ENCODE measurements around the gene GATA5.

Gene GATA5

DNA sequence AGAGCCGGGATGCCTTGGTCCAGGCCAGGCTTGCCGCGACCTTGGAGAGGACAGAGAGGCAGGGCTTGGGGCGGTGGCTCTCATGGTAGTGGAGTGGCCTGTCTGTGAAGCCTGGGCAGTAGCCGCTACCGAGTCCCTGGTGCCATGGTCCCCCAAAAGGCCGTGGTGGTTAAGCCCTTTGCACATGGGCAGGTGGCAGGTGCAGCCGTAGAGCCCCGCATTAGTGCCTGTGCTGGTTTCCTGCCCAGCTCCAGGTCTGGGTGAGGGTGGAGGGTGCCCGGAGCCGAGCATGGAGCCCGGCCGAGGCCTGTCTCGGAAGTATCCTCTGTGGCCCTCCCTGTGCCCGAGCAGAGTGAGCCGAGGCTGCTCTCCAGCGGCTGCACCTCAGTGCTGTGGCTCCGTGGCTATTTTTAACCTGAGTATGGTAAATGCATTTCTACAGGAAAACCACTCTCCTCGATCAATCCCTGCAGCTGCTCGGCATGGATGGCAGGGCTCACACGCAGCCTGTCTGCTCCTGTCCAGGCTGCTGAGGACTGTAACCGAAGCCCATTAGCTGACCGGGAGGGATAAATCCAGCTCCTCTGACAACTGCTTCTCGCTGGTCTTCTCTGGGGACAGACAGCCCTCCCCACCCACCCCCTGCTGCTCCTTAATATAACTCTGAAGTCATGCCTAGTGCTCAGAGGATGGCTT lies 36.3 kb upstream of the GATA5 start:
- no peak for DNase-seq (ENCODE audit: low read depth)
- no peak overlapping the region for H3K4me3 ChIP-seq (ENCODE audit: control insufficient read depth, low read depth, low read length)
- TF ChIP-seq, protein P1, sequence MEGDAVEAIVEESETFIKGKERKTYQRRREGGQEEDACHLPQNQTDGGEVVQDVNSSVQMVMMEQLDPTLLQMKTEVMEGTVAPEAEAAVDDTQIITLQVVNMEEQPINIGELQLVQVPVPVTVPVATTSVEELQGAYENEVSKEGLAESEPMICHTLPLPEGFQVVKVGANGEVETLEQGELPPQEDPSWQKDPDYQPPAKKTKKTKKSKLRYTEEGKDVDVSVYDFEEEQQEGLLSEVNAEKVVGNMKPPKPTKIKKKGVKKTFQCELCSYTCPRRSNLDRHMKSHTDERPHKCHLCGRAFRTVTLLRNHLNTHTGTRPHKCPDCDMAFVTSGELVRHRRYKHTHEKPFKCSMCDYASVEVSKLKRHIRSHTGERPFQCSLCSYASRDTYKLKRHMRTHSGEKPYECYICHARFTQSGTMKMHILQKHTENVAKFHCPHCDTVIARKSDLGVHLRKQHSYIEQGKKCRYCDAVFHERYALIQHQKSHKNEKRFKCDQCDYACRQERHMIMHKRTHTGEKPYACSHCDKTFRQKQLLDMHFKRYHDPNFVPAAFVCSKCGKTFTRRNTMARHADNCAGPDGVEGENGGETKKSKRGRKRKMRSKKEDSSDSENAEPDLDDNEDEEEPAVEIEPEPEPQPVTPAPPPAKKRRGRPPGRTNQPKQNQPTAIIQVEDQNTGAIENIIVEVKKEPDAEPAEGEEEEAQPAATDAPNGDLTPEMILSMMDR (conservative IDR thresholded peaks at IDR 0.05; ENCODE audit: control insufficient read depth, insufficient read depth, low read depth, low read length) = no peak

DNA sequence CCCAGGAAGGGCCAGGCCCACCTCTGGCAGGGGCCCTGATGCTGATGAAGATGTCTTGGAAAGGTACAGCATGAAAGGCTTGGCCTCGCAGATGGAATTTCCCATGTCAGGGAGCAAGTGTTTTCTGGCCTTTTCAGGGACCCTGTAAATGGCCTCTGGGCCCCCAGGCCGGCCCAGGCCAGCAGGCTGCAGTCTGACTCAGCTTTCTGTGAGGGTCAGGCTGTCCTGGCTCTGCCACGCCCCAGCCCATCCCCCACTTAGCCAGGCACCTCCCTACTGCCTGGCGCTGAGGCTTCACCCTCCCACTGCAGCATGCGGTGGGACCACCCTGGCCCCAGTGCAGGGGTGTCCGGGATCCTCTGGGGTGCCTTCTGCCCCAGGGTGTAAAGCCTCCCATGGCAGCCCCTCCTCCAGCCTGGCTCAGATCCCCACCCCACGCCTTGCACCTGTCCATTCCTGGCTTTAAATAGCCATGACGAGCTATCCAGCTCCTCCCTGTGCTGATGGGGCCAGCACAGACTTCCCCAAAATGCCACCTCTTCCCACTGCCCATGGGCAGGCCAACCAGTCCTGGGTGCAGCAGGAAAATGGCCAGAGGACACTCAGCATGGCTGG lies 35.6 kb upstream of the GATA5 start:
- no peak overlapping the region for H3K4me3 ChIP-seq (ENCODE audit: control insufficient read depth, low read depth, low read length)
- TF ChIP-seq, protein P1 (conservative IDR thresholded peaks at IDR 0.05; ENCODE audit: control insufficient read depth, insufficient read depth, low read depth, low read length) = no peak
- no peak for DNase-seq (ENCODE audit: low read depth)

DNA sequence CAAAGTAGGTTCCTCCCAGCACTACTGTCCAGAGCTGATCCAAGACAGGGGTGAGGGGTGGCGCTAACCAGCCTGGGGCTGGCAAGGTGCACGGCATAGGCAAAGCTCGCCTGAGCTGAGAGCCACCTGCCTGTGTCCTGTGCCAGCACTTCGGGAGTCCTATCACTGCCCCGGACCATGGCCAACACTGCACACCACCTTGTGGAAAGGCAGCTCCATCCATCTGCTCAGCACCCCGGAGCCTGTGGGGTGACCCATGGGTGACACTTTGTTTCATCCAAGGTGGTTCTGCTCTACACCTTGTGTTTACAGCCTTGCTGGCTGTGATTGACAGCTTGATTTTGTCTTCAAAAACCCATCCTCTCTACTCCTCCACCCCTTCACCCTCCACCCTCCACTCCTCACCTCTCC lies 32.9 kb upstream of the GATA5 start:
- no peak overlapping the region for H3K4me3 ChIP-seq (ENCODE audit: control insufficient read depth, low read depth, low read length)
- DNase-seq (ENCODE audit: low read depth) = no peak
- TF ChIP-seq, protein P1 (conservative IDR thresholded peaks at IDR 0.05; ENCODE audit: control insufficient read depth, insufficient read depth, low read depth, low read length) = no peak

DNA sequence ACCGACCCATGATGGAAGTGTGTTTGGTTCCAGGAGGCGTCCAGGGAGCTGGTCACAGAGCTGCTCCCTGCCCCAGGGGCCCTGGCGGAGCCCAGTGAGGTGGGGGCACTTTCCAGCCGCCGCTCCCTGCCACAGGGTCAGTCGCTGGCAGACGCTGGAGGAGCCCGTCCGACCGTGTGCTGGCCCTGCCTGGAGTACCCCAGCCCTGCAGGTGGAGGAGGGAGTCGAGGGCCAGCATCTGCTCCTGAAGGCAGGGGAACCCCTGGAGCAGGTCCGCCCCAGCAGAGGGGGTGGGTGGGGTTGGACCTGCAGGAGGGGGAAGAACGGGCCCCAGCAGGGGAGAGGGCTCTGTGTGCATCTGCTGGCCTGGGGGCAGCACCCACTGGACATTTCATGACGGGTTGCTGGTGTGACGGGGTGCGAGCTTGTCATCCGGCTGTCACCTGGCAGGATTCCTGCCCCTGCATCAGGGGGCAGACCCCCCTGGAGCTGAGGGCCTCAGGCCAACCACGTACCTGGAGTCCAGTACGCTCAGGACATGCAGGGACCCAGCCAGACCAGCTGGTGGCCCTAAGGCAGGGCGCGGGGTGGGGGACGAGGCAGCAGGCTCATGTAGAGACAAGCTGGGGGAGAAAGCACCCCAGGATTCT lies 32.3 kb upstream of the GATA5 start:
- TF ChIP-seq, protein P1 (conservative IDR thresholded peaks at IDR 0.05; ENCODE audit: control insufficient read depth, insufficient read depth, low read depth, low read length) = no peak
- no peak for DNase-seq (ENCODE audit: low read depth)
- no peak overlapping the region for H3K4me3 ChIP-seq (ENCODE audit: control insufficient read depth, low read depth, low read length)

DNA sequence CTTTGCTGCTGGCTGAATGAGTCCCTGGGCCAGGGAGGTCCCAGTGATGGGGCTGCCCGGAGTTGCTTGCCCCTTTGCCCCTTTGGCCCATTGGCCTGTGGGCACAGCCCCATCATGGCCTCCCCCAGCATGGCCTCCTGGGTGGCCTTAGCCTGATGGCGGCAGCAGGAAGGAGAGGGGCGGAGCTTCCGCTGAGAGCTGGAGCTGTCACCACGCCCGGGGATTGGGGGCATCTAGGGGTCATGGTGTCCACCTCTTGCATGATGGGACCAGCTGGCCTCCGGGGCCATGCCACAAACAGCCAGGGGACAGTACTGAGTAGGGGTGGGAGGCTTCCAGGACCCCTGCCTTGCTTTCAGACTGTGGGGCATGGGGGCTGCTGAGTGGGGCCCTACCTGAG lies 31.5 kb upstream of the GATA5 start:
- DNase-seq (ENCODE audit: low read depth) = no peak
- TF ChIP-seq, protein P1 (conservative IDR thresholded peaks at IDR 0.05; ENCODE audit: control insufficient read depth, insufficient read depth, low read depth, low read length) = no peak
- no peak overlapping the region for H3K4me3 ChIP-seq (ENCODE audit: control insufficient read depth, low read depth, low read length)

DNA sequence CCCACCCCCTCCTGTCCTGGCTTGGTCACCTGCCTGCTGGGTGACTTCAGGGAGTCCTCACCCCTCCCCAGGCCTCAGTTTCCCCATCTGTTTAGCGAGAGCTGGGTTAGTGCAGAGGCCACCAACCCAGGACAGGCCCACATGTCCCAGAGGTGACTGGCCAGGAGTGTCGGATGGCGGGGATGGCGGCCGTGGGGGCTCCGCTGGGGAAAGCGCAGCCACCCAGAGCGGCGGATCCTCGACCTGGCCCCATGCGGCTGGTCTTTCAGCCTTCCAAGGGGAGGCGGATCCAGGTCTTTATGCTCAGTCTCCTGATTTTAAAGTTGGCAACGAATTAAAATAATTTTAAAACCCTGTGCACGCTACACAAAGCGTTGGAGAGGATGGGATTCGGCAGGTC lies 31.0 kb upstream of the GATA5 start:
- no peak for DNase-seq (ENCODE audit: low read depth)

More for the DNA sequence above, 31.0 kb upstream of the GATA5 start:
- H3K4me3 ChIP-seq (ENCODE audit: control insufficient read depth, low read depth, low read length) = no peak overlapping the region
- TF ChIP-seq, protein P1 (conservative IDR thresholded peaks at IDR 0.05; ENCODE audit: control insufficient read depth, insufficient read depth, low read depth, low read length) = no peak
